HG02678 (cell line): Measurements from ENCODE around the gene TRIM41.
"Not testable (repeated sequence)": the region's sequence is repeated elsewhere in the genome, so short reads cannot be mapped to it uniquely, and the experiment has no call there.

Experiments
- ATAC-seq: cut with Tn5 transposase; IDR thresholded peaks from one replicate; pipeline ENCODE4 v1.9.1; 2021; ENCODE audit warnings: mild to moderate bottlenecking, moderate library complexity; ENCODE audit not compliant: unreplicated experiment

Gene TRIM41

DNA sequence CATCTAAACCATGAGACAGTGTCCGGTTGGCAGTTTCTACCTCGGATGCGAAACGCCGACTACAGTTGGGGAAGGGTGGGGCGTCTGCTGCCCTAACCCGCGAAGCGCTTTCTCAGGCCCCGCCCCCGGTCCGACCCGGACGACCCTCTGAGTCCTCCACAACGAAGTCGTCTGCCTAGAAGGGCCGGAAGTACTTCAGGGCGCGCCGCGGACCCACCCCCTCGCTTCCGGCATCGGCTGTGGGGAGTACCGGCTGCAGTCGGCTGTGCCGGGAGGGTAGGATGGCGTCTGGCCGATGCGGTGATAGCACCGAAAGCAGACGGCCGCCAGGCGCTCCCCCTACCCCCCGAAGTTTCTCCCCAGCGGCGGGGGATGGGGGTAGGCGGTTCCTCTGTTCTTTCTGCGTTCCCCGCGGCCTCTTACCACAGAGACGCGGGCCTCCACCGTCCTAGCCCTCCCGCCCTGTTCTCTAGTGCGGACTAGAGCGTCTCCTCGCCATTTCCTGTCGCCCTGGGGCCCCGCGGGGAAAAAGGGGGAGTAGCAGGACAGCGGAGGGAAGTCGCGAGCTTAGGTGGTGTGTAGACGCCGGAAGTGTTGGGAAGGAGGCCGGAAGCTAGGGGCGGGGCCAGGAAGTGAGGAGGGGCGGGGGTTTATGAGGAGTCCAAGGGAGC lies at the start of gene TRIM41:
Gene TRIM41, plus strand, starts transcription at position 224 of the 671 bp plus-strand sequence. CDS start 719 bp downstream, outside the sequence.
- peak; percentile 73 for ATAC-seq

DNA sequence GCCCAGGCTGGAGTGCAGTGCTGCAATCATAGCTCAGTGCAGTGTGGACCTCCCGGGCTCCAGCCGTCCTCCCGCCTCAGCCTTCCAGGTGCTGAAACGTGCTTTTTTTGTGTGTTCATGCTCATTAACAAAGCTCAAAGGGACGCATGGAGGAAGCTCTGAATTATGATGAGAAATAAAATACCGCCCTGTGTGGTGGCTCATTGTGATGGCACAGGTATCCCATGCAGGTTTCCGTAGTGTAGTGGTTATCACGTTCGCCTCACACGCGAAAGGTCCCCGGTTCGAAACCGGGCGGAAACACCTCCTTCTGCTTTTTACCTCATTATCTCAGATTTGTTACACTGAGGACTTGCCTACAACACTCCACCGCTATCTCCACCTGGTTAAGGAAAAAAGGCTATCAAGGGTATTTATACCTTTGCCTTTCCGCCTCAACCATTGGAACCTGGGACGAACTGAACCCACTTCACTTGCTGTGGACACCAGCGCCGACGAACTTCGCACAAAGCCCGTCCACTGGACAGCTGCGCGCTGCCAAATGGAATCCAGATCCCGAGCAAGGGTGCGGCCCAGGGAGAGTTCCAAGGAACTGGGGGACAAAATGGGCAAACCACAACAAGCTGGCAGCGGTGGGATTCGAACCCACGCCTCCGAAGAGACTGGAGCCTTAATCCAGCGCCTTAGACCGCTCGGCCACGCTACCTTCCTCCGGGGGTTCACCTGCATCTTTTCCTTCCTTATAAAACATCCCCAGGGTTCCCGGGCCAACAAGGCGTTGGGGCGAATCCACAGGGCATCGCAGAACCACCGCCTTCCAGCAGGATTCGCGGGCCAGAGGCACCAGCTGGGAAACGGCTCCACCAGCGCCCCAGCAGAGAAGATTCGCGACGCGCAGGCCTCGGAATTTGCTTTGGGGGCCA lies 49.4 kb upstream of the TRIM41 start:
- peak; percentile 58 for ATAC-seq

GRCh38 chr5:181176254-181176952 lies 46.7 kb upstream of the TRIM41 start:
- no peak for ATAC-seq

DNA sequence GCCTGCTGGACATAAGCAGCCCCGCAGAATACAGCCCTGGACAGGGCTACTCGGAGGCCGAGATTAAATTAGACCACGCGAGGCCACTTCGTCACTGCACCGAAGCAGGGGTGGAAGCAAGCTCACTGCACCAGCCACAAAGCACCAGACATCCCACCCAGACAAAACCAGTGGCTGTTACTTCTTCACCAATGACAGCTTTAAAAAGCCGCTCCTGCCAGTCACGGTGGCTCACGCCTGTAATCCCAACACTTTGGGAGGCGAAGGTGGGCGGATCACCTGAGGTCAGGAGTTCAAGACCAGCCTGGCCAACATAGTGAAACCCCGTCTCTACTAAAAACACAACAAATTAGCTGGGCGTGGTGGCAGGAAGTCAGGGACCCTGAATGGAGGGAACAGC lies 45.5 kb upstream of the TRIM41 start:
- ATAC-seq: not testable (repeated sequence)

DNA sequence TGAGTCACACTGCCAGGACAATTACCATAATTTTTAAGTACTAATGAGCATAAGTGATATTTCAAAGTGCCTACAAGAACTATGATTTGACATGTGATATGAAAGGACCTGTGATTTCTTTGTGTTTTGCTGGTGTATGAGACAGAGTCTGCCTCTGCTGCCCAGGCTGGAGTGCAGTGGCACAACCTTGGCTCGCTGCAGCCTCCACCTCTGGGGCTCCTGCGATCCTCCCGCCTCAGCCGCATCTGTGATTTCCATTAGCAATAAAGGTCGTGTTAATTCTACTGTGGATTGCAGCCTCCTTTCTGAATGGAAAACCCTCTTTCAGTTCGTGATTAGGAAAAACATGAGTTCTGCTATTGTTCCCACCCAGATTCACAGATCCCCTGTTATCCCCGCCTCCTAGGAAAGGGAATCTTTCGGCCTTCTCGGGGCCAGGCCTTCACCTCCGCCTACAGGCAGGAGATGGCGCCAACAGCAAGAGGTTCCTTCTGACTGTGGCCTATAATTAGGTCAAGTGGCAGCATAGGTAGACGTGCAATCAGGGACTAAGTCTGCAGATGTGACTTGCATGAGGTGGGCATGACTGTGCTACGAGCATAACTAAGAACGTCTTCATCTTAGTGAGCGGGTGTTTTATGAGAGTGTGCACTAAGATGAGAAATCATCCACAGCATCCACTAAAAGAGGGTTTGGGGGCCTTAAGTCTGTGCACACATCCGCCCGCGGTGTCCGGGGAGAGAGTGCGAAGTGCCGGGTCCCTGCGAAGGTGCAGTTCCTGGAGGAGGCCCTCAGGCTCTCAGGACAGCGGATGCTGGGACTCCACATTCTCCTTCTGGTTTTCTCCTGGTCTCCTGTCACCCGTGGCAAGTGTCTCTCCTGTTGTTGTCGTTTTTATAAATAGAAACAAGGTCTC lies 41.2 kb upstream of the TRIM41 start:
- peak; percentile 65 for ATAC-seq

- no peak for ATAC-seq
Measured at GRCh38 chr5:181182651-181183050, 40.4 kb upstream of the TRIM41 start.

DNA sequence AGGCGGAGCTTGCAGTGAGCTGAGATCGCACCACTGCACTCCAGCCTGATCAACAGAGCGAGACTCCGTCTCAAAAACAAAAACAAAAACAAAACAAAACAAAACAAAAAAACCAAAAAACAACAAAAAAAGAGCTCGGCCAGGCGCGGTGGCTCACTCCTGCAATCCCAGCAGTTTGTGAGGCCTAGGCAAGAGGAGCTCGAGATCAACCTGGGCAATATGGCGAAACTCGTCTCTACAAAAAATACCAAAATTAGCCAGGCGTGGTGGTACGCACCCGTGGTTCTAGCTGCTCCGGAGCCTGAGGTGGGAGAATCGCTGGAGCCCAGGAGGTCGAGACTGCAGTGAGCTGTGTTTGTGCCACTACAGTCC lies 38.2 kb upstream of the TRIM41 start:
- ATAC-seq: no peak

DNA sequence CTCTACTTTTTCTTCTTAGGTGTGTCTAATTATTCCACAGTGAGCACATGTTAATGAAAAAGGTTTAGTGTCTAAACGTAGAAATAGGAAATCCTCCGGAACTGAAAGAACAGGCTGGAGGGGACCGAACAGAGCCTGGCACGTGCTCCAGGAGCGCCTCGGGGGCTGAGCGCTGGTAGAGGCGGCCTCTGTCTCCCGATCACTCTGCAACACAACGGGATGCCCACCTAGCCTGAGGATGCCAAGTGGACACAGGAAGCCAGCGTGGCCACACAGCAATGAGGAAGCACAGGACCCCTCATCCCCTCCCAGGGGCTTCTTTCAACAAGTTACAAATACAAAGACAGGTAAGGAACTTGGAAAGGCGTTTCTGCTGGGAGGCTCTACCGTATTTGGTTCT lies 37.5 kb upstream of the TRIM41 start:
- no peak for ATAC-seq

- ATAC-seq: no peak
Measured at GRCh38 chr5:181186022-181186421, 37.1 kb upstream of the TRIM41 start.

GRCh38 chr5:181186986-181187499 lies 36.0 kb upstream of the TRIM41 start:
- ATAC-seq: no peak

DNA sequence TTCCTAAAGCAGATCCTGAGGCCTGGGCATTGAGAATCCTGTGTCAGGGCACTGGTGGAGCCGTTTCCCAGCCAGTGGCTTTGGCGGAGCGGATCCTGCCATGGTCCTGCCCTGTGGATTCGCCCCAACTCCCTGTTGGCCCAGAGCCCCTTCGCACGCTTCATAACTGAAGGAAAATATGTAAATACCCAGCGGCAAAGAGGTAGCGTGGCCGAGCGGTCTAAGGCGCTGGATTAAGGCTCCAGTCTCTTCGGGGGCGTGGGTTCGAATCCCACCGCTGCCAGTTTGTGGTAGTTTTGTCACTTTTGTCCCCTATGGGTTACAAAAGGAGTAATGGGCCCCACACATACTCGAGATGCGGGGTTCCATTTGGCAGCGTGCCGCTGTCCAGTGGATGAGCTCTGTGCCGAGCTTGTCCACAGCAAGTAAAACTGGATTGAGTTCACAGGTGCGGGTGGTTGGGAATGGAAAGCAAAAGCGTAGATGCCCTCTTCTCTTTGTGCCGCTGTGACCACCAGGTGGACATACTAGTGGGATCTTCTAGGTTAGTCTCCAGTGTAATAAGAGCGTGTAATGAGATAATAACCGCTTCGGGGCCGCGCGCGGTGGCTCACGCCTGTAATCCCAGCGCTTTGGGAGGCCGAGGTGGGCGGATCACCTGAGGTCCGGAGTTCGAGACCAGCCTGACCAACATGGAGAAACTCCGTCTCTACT lies 35.4 kb upstream of the TRIM41 start:
- no peak for ATAC-seq

GRCh38 chr5:181188700-181189362 lies 34.2 kb upstream of the TRIM41 start:
- no peak for ATAC-seq

DNA sequence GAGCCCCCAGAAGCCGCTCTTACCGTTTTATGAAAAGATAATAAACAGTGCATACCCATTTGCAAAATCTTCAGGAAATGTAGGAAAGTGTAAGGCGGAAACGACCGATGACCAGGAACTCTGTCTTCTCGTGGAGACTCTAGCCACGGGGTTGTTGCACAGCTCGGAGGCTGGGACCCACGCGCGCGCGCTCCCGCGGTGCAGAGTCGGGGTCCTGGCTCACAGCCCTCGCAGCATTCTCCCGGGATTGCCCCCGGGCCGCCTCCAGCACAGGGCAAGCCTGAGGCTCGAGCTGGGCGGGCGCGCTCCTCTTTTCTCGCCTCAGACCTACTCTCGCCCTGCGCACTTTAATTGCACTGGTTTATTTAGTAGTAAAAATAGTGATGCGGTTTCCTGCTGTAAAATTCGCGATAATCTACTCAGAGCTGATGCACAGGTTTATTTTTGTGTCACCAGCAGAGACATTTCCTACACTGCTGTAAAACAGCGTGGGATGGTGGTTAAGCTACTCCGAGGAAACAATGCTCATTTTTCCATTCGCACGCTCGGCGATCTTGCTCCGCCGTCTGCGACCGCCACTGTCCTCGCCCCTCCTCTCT lies 33.6 kb upstream of the TRIM41 start:
- no peak for ATAC-seq

GRCh38 chr5:181189962-181190710 lies 32.9 kb upstream of the TRIM41 start:
- no peak for ATAC-seq

GRCh38 chr5:181190711-181191525 lies 32.2 kb upstream of the TRIM41 start:
- peak; percentile 15 for ATAC-seq

DNA sequence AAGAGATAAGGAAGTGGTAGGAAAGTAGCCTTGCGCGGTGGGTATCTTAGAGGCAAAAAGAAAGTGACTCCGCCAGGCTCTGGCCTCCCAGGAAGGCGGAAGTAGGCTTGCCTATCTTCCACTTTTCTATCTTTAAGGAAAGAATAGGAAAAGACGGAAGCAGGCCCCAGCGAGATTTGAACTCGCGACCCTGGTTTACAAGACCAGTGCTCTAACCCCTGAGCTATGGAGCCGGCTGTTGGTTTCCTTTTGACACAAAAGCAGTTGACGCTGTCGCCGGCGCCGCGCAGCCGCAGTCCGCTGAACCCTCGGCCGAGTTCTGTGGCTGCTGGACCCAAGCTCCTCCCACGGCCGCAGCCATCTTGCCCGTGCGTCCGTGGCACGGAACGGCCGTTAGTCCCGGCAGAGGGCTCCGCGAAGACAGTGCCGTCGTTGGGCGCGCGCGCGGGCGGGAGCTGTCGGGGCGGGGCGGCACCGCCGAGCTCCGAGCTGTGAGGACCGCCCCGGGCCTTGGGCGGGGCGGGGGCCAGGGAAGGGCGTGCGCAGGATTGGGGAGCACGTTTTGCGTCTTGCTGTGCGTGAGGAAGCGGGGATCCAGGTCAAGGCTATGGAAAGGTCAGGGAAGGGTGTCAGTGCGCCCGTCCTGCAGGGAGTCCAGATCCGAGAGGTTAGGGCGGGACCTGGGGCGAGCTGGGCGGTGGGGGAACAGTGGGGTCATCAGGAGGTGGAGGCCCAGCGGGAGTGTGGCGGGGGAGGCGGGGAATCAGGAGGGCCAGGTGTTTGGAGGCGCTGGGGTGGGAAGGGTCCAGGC lies 31.4 kb upstream of the TRIM41 start:
- peak; percentile 68 for ATAC-seq
